GM12864 (cell line): ENCODE measurements around the gene VPS37C.
"Not testable (repeated sequence)": the region's sequence is repeated elsewhere in the genome, so short reads cannot be mapped to it uniquely, and the experiment has no call there.

Experiments used
- DNase-seq: peaks from one replicate; pipeline ENCODE4 v3.0.0-alpha.2; 2011; ENCODE audit warnings: low read depth
- H3K4me3 ChIP-seq: 2 replicates; pipeline ENCODE4 v1.5.1; 2011; ENCODE audit warnings: mild to moderate bottlenecking, low read depth, low read length, control low read depth
- CTCF ChIP-seq: IDR thresholded peaks from 2 replicates; pipeline ENCODE4 v1.5.1; 2011; ENCODE audit warnings: low read depth, mild to moderate bottlenecking, moderate library complexity, low read length, control low read depth, inconsistent platforms; ENCODE audit errors: missing control alignments

The VPS37C gene

GRCh38 chr11:61172356-61172755 lies 11.1 kb upstream of the VPS37C start:
- no peak for DNase-seq
- TF ChIP-seq CTCF = no peak
- H3K4me3 ChIP-seq = no peak overlapping the region

GRCh38 chr11:61171907-61172306 lies 10.7 kb upstream of the VPS37C start:
- no peak overlapping the region for H3K4me3 ChIP-seq
- DNase-seq = no peak
- no peak for TF ChIP-seq CTCF

- DNase-seq = no peak
- no peak overlapping the region for H3K4me3 ChIP-seq
- TF ChIP-seq CTCF = no peak
Observed at GRCh38 chr11:61170566-61170965, 9.3 kb upstream of the VPS37C start.

- no peak for TF ChIP-seq CTCF
- no peak for DNase-seq
- H3K4me3 ChIP-seq = no peak overlapping the region
Observed at GRCh38 chr11:61168800-61169199, 7.6 kb upstream of the VPS37C start.

GRCh38 chr11:61168042-61168688 lies 6.9 kb upstream of the VPS37C start:
- no peak for DNase-seq
- no peak for TF ChIP-seq CTCF
- H3K4me3 ChIP-seq = no peak overlapping the region

GRCh38 chr11:61166331-61166730 lies 5.1 kb upstream of the VPS37C start:
- not testable (repeated sequence) for DNase-seq, H3K4me3 ChIP-seq

- not testable (repeated sequence) for H3K4me3 ChIP-seq, DNase-seq
Observed at GRCh38 chr11:61165785-61166184, 4.6 kb upstream of the VPS37C start.

GRCh38 chr11:61164606-61165424 lies 3.6 kb upstream of the VPS37C start:
- TF ChIP-seq CTCF = no peak
- no peak for DNase-seq
- H3K4me3 ChIP-seq = no peak overlapping the region; the same call in 1 of the 2 replicates
